PC-9 (cell line): Measurements from ENCODE around the gene AK3. TPM values are rescaled to one million over a fixed set of nuclear protein-coding genes. Genes with fewer than 3 reads are reported as not detected.
"Not testable (repeated sequence)": the region's sequence is repeated elsewhere in the genome, so short reads cannot be mapped to it uniquely, and the experiment has no call there.

Experiments
- BruUV-seq: library from RNA; stranded (reverse); fragments of 400-500 nt; replicated peaks from 2 replicates; lab custom pipeline; 2021; lab: Mats Ljungman, UMichigan
- CTCF ChIA-PET: fragments of 300-600 bp; sonication (Branson Sonifier 250); formaldehyde crosslinking; loops from one replicate; lab custom pipeline; 2022; ENCODE audit warnings: antibody characterized with exemption; lab: Charles Lee
- POLR2A ChIA-PET: fragments of 300-600 bp; sonication (Branson Sonifier 250); formaldehyde crosslinking; loops from one replicate; lab custom pipeline; 2022; ENCODE audit warnings: antibody characterized with exemption; ENCODE audit not compliant: unreplicated experiment; lab: Charles Lee
- DNase-seq, 2 experiments: peaks; one replicate each; pipeline versions ENCODE4 v3.0.0 to v3.0.0-alpha.2; 2015 to 2022; ENCODE audit warnings: mixed read lengths in 1 of 2
- H2AFZ ChIP-seq: fragments of 200-600 bp; sonication (generic); 2 replicates; pipeline ENCODE4 v1.8.1; 2017; ENCODE audit warnings: antibody characterized with exemption
- H3F3A ChIP-seq: fragments of 200-600 bp; sonication (generic); 2 replicates; pipeline ENCODE4 v1.8.1; 2017; ENCODE audit warnings: antibody characterized with exemption, mild to moderate bottlenecking, low read depth; ENCODE audit not compliant: insufficient read depth
- H3K27ac ChIP-seq: fragments of 200-600 bp; sonication (generic); 2 replicates; pipeline ENCODE4 v1.6.1; 2016; ENCODE audit warnings: mixed run types
- H3K27me3 ChIP-seq: fragments of 200-600 bp; sonication (generic); 2 replicates; pipeline ENCODE4 v1.6.1; 2016; ENCODE audit warnings: low read depth, mixed run types; ENCODE audit not compliant: insufficient read depth
- H3K36me3 ChIP-seq: fragments of 200-600 bp; sonication (generic); 2 replicates; pipeline ENCODE4 v1.6.1; 2016; ENCODE audit warnings: low read depth, mixed run types
- H3K4me1 ChIP-seq: fragments of 200-600 bp; sonication (generic); replicated peaks from 2 replicates; pipeline ENCODE4 v1.6.1; 2016; ENCODE audit warnings: mixed run types; ENCODE audit not compliant: insufficient read depth
- H3K4me2 ChIP-seq: fragments of 200-600 bp; sonication (generic); 2 replicates; pipeline ENCODE4 v1.6.1; 2017; ENCODE audit warnings: mixed run types
- H3K4me3 ChIP-seq: fragments of 200-600 bp; sonication (generic); 2 replicates; pipeline ENCODE4 v1.6.1; 2016; ENCODE audit warnings: mixed run types
- H3K79me2 ChIP-seq: fragments of 200-600 bp; sonication (generic); 2 replicates; pipeline ENCODE4 v1.6.1; 2017; ENCODE audit warnings: low read depth, mixed run types
- H3K9me2 ChIP-seq: fragments of 200-600 bp; sonication (generic); 2 replicates; pipeline ENCODE4 v1.8.1; 2017; ENCODE audit warnings: mild to moderate bottlenecking; ENCODE audit not compliant: insufficient read depth
- H3K9me3 ChIP-seq: fragments of 200-600 bp; sonication (generic); 2 replicates; pipeline ENCODE4 v1.8.1; 2016; ENCODE audit warnings: low read depth; ENCODE audit not compliant: insufficient read depth
- H4K20me1 ChIP-seq: fragments of 200-600 bp; sonication (generic); 2 replicates; pipeline ENCODE4 v1.8.1; 2017; ENCODE audit not compliant: insufficient read depth
- CTCF ChIP-seq: fragments of 200-600 bp; sonication (generic); conservative IDR thresholded peaks from 2 replicates; pipeline ENCODE4 v1.6.1; 2017; ENCODE audit warnings: mixed run types, antibody characterized with exemption, mild to moderate bottlenecking, moderate library complexity
- EZH2 ChIP-seq: fragments of 200-600 bp; sonication (generic); IDR thresholded peaks from 2 replicates; pipeline ENCODE4 v1.8.0; 2017; ENCODE audit warnings: antibody characterized with exemption, low read depth
- intact Hi-C: fragments of 100-400 bp; cut with micrococcal nuclease; formaldehyde crosslinking; loops from one replicate; pipeline ENCODE4 v1.10.0; 2022; ENCODE audit not compliant: unreplicated experiment
- total RNA-seq: library from RNA; stranded (reverse); gene quantifications from 2 replicates; pipeline ENCODE4 v1.2.3, GENCODE V29; 2021

Gene AK3
- total RNA-seq, 1 experiment from 2014 or later = 36.2 TPM

GRCh38 chr9:4786599-4786998 is 45.6 kb upstream of the AK3 start:
- Histone ChIP-seq H3K36me3 (no peaks in the 10 kb centered on the region), H3K27ac (no peak overlapping the region), H3K9me2 (no peaks in the 10 kb centered on the region), H3K4me1 (no peaks in the 10 kb centered on the region), H3K79me2 (no peaks in the 10 kb centered on the region), H3K4me2 (no peak overlapping the region), H3K9me3 (no peaks in the 10 kb centered on the region), H3K4me3 (no peak overlapping the region), H3F3A (no peaks in the 10 kb centered on the region), H3K27me3 (no peaks in the 10 kb centered on the region), H2AFZ (no peak overlapping the region), H4K20me1 (no peaks in the 10 kb centered on the region)
- CTCF ChIA-PET = no interaction called here
- intact Hi-C loops = no loop called here
- TF ChIP-seq CTCF = no peak
- no peak for DNase-seq
- POLR2A ChIA-PET = no interaction called here
- BruUV-seq = no TSS peak

- ChIA-PET CTCF (interaction anchor here (0.7 kb wide), 1 partner anchor 159 kb away, joined by 3 read pairs; no protein-coding TSS in a partner anchor), POLR2A (no interaction called here)
- Histone ChIP-seq H3K27ac (no peak overlapping the region), H3K79me2 (no peaks in the 10 kb centered on the region), H3K4me3 (no peak overlapping the region), H3K9me2 (no peaks in the 10 kb centered on the region), H4K20me1 (no peaks in the 10 kb centered on the region), H3F3A (no peaks in the 10 kb centered on the region), H3K9me3 (no peaks in the 10 kb centered on the region), H3K27me3 (no peaks in the 10 kb centered on the region), H2AFZ (no peak overlapping the region), H3K36me3 (no peaks in the 10 kb centered on the region), H3K4me2 (no peak overlapping the region), H3K4me1 (no peaks in the 10 kb centered on the region)
- TF ChIP-seq EZH2 = no peak
- TF ChIP-seq CTCF = no peak
- no TSS peak for BruUV-seq
- no peak for DNase-seq
- intact Hi-C loops = no loop called here
Observed at GRCh38 chr9:4784403-4784802, 43.4 kb upstream of the AK3 start.

GRCh38 chr9:4783191-4783590 is 42.2 kb upstream of the AK3 start:
- H3K4me1 ChIP-seq, H3K4me2 ChIP-seq, CTCF ChIA-PET, H2AFZ ChIP-seq, H3K27ac ChIP-seq, H3F3A ChIP-seq, H3K27me3 ChIP-seq, H3K79me2 ChIP-seq, H3K9me2 ChIP-seq, intact Hi-C loops, POLR2A ChIA-PET, H3K36me3 ChIP-seq, DNase-seq, BruUV-seq, H3K9me3 ChIP-seq, H3K4me3 ChIP-seq, H4K20me1 ChIP-seq: not testable (repeated sequence)

GRCh38 chr9:4781408-4781807 is 40.4 kb upstream of the AK3 start:
- Histone ChIP-seq H2AFZ (no peak overlapping the region), H3K9me2 (no peaks in the 10 kb centered on the region), H3K4me3 (no peak overlapping the region), H3K79me2 (no peaks in the 10 kb centered on the region), H3K27ac (no peak overlapping the region), H3K27me3 (no peaks in the 10 kb centered on the region), H3K4me2 (no peak overlapping the region), H3K9me3 (no peaks in the 10 kb centered on the region), H3K4me1 (no peaks in the 10 kb centered on the region), H4K20me1 (no peaks in the 10 kb centered on the region), H3F3A (no peaks in the 10 kb centered on the region), H3K36me3 (no peaks in the 10 kb centered on the region)
- no peak for DNase-seq
- BruUV-seq = no TSS peak
- CTCF ChIA-PET = no interaction called here
- intact Hi-C loops = no loop called here
- POLR2A ChIA-PET = no interaction called here
- TF ChIP-seq CTCF = no peak
- TF ChIP-seq EZH2 = no peak
